Caco-2 (cell line): Measurements from ENCODE around the gene TRIML2. TPM values are rescaled to one million over a fixed set of nuclear protein-coding genes. Genes with fewer than 3 reads are reported as not detected.

Experiments used
- BruUV-seq: library from RNA; stranded (reverse); fragments of 400-500 nt; replicated peaks from 2 replicates; lab custom pipeline; 2021; lab: Mats Ljungman, UMichigan
- CTCF ChIA-PET: fragments of 300-600 bp; sonication (Branson Sonifier 250); formaldehyde crosslinking; loops from one replicate; lab custom pipeline; 2022; ENCODE audit warnings: antibody characterized with exemption; lab: Charles Lee
- POLR2A ChIA-PET: fragments of 300-600 bp; sonication (Branson Sonifier 250); formaldehyde crosslinking; loops from one replicate; lab custom pipeline; 2022; ENCODE audit warnings: antibody characterized with exemption; lab: Charles Lee
- DNase-seq, 2 experiments: peaks; one replicate each; pipeline versions ENCODE4 v3.0.0 to v3.0.0-alpha.2; 2020 to 2022
- H3K27me3 ChIP-seq: replicated peaks from 2 replicates; pipeline ENCODE4 v1.6.0; 2011; ENCODE audit warnings: low read length; ENCODE audit not compliant: control insufficient read depth, insufficient read depth
- H3K36me3 ChIP-seq: 2 replicates; pipeline ENCODE4 v1.5.1; 2011; ENCODE audit warnings: low read length; ENCODE audit not compliant: control insufficient read depth, insufficient read depth
- H3K4me1 ChIP-seq: fragments of 250-450 bp; sonication (Bioruptor Pico); 2 replicates; pipeline ENCODE4 v1.5.1; 2020; ENCODE audit warnings: mild to moderate bottlenecking
- H3K4me3 ChIP-seq: 2 replicates; pipeline ENCODE4 v1.5.1; 2011; ENCODE audit warnings: low read depth, mild to moderate bottlenecking, control low read depth, low read length
- H3K9me3 ChIP-seq: fragments of 250-450 bp; sonication (Bioruptor Pico); 2 replicates; pipeline ENCODE4 v1.5.1; 2020; ENCODE audit warnings: mild to moderate bottlenecking, moderate library complexity
- H3K27ac Mint-ChIP-seq: one replicate; pipeline ENCODE4 v1.8.0; 2022; ENCODE audit warnings: mixed read lengths; ENCODE audit not compliant: unreplicated experiment
- H3K27me3 Mint-ChIP-seq: one replicate; pipeline ENCODE4 v1.8.0; 2022; ENCODE audit warnings: mixed read lengths; ENCODE audit not compliant: insufficient read depth, unreplicated experiment
- H3K36me3 Mint-ChIP-seq: one replicate; pipeline ENCODE4 v1.8.0; 2022; ENCODE audit warnings: mild to moderate bottlenecking, mixed read lengths; ENCODE audit not compliant: insufficient read depth, unreplicated experiment
- H3K4me1 Mint-ChIP-seq: one replicate; pipeline ENCODE4 v1.8.0; 2022; ENCODE audit warnings: low read depth, mixed read lengths; ENCODE audit not compliant: unreplicated experiment
- H3K4me3 Mint-ChIP-seq: one replicate; pipeline ENCODE4 v1.8.0; 2022; ENCODE audit warnings: mild to moderate bottlenecking, moderate library complexity, mixed read lengths; ENCODE audit not compliant: unreplicated experiment
- H3K9me3 Mint-ChIP-seq: one replicate; pipeline ENCODE4 v1.8.0; 2022; ENCODE audit warnings: mixed read lengths; ENCODE audit not compliant: unreplicated experiment
- intact Hi-C: fragments of 100-400 bp; cut with micrococcal nuclease; formaldehyde crosslinking; loops from one replicate; pipeline ENCODE4 v1.10.0; 2022; ENCODE audit not compliant: unreplicated experiment
- total RNA-seq: library from RNA; stranded (reverse); gene quantifications from 2 replicates; pipeline ENCODE4 v1.2.3, GENCODE V29; 2022
- TF ChIP-seq, protein P1 (sequence below), 2 experiments: fragments of 200-600 bp in 1 of 2; IDR thresholded peaks; 1 replicate in 1 of 2; 2 replicates in 1 of 2; pipeline versions ENCODE4 v1.5.1 to v1.8.0; 2011 to 2022; ENCODE audit warnings: antibody characterized with exemption in 1 of 2, control low read depth in 1 of 2, inconsistent platforms in 1 of 2, low read depth in 1 of 2, low read length in 1 of 2, mild to moderate bottlenecking in 1 of 2, moderate library complexity in 1 of 2; ENCODE audit not compliant: insufficient read depth in 1 of 2, severe bottlenecking in 1 of 2, unreplicated experiment in 1 of 2

The TRIML2 gene
- total RNA-seq, 1 experiment from 2014 or later, result 2.2 TPM

DNA sequence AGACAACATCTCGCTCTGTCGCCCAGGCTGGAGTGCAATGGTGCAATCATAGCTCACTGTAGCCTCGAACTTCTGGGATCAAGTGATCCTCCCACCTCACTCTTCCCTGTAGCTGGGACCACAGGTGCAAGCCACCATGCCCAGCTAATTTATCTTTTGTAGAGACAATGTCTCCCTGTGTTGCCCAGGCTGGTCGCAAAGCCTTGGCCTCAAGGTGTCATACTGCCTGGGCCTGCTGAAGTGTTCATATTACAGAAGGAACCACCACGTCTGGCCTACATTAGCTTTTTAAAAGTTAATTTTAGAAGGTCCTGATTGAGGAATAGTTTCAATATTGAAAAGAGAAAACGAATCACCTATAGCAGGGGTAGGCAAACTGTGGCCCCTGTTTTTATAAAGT, 22.5 kb downstream of the TRIML2 start:
- no peak for DNase-seq
- H3K27me3 Mint-ChIP-seq, result no peaks in the 10 kb centered on the region
- peaks cover 16% of the 10 kb centered on the region for H3K4me1 ChIP-seq
- H3K4me3 Mint-ChIP-seq, result no peak overlapping the region
- no peaks in the 10 kb centered on the region for H3K9me3 ChIP-seq
- H3K36me3 Mint-ChIP-seq, result no peaks in the 10 kb centered on the region
- no peaks in the 10 kb centered on the region for H3K9me3 Mint-ChIP-seq
- H3K27ac Mint-ChIP-seq, result no peak overlapping the region
- ChIA-PET CTCF (no interaction called here), POLR2A (no interaction called here)
- H3K4me3 ChIP-seq, result no peak overlapping the region
- no TSS peak for BruUV-seq
- peaks cover 11% of the 10 kb centered on the region for H3K4me1 Mint-ChIP-seq
- TF ChIP-seq, protein P1, sequence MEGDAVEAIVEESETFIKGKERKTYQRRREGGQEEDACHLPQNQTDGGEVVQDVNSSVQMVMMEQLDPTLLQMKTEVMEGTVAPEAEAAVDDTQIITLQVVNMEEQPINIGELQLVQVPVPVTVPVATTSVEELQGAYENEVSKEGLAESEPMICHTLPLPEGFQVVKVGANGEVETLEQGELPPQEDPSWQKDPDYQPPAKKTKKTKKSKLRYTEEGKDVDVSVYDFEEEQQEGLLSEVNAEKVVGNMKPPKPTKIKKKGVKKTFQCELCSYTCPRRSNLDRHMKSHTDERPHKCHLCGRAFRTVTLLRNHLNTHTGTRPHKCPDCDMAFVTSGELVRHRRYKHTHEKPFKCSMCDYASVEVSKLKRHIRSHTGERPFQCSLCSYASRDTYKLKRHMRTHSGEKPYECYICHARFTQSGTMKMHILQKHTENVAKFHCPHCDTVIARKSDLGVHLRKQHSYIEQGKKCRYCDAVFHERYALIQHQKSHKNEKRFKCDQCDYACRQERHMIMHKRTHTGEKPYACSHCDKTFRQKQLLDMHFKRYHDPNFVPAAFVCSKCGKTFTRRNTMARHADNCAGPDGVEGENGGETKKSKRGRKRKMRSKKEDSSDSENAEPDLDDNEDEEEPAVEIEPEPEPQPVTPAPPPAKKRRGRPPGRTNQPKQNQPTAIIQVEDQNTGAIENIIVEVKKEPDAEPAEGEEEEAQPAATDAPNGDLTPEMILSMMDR (IDR thresholded peaks at IDR 0.05; ENCODE audit: insufficient read depth in 1 of 2, low read depth in 1 of 2, low read length in 1 of 2, severe bottlenecking in 1 of 2, unreplicated experiment in 1 of 2), result no peak
- H3K27me3 ChIP-seq, result no peaks in the 10 kb centered on the region
- intact Hi-C loops, result loop anchor here (10.0 kb wide), 1 partner anchor 482 kb away; no protein-coding TSS in a partner anchor
- no peaks in the 10 kb centered on the region for H3K36me3 ChIP-seq

GRCh38 chr4:188082796-188083195, 26.6 kb downstream of the TRIML2 start:
- H3K9me3 ChIP-seq, result no peaks in the 10 kb centered on the region
- Mint-ChIP-seq H3K9me3 (no peaks in the 10 kb centered on the region), H3K27me3 (no peaks in the 10 kb centered on the region), H3K4me3 (peak overlapping the region; percentile 31), H3K27ac (peak overlapping the region; percentile 91), H3K36me3 (peaks cover 8% of the 10 kb centered on the region), H3K4me1 (peaks cover 26% of the 10 kb centered on the region)
- H3K36me3 ChIP-seq, result no peaks in the 10 kb centered on the region
- no peaks in the 10 kb centered on the region for H3K27me3 ChIP-seq
- ChIA-PET POLR2A (interaction anchor here (0.5 kb wide), 1 partner anchor 27 kb away, joined by 12 read pairs; the partner anchor contains the start of gene TRIML2), CTCF (interaction anchor here (0.5 to 0.8 kb wide), 2 partner anchors 10 to 29 kb away, joined by 3 read pairs; no protein-coding TSS in a partner anchor)
- DNase-seq, result no peak
- no peak overlapping the region for H3K4me3 ChIP-seq
- intact Hi-C loops, result loop anchor here (5.0 to 10.0 kb wide), 2 partner anchors 265 to 478 kb away; no protein-coding TSS in a partner anchor
- TF ChIP-seq, protein P1 (IDR thresholded peaks at IDR 0.05; ENCODE audit: insufficient read depth in 1 of 2, low read depth in 1 of 2, low read length in 1 of 2, severe bottlenecking in 1 of 2, unreplicated experiment in 1 of 2), result no peak
- H3K4me1 ChIP-seq, result peaks cover 38% of the 10 kb centered on the region
- BruUV-seq, result no TSS peak

DNA sequence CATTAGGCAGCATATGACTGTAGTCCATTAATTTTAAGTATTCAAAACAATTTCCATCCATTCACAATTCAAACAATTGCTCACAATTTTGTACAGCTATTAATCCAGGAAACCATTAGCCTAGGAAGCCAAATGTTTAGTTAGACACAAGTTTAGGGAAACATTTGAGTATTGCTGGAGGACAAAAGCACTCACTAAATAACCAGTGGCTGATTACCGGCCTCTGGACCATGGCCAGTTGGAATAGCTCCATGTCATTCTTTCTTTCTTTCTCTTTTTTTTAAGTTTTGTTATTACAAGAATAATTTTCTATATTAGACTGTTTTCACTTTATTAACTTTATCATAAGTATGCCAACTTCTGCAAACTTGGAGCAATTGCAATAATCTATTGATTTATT, 31.3 kb downstream of the TRIML2 start:
- Mint-ChIP-seq H3K27ac (no peak overlapping the region), H3K4me3 (no peak overlapping the region), H3K9me3 (no peaks in the 10 kb centered on the region), H3K4me1 (peaks cover 26% of the 10 kb centered on the region), H3K27me3 (no peaks in the 10 kb centered on the region), H3K36me3 (peaks cover 8% of the 10 kb centered on the region)
- intact Hi-C loops, result no loop called here
- ChIA-PET POLR2A (no interaction called here), CTCF (no interaction called here)
- TF ChIP-seq, protein P1 (IDR thresholded peaks at IDR 0.05; ENCODE audit: insufficient read depth in 1 of 2, low read depth in 1 of 2, low read length in 1 of 2, severe bottlenecking in 1 of 2, unreplicated experiment in 1 of 2), result no peak
- Histone ChIP-seq H3K4me3 (no peak overlapping the region), H3K27me3 (no peaks in the 10 kb centered on the region), H3K9me3 (no peaks in the 10 kb centered on the region), H3K4me1 (peaks cover 35% of the 10 kb centered on the region), H3K36me3 (no peaks in the 10 kb centered on the region)
- no TSS peak for BruUV-seq
- DNase-seq, result no peak
